ENCODE data around the gene RFX2. TPM values are rescaled to one million over a fixed set of nuclear protein-coding genes. Genes with fewer than 3 reads are reported as not detected.

RFX2 gene
- total RNA-seq, 1 experiment from 2014 or later = 13.7 TPM

GRCh38 chr19:6101291-6101825 lies 8.9 kb downstream of the RFX2 start:
- TF ChIP-seq CTCF (IDR thresholded peaks at IDR 0.05; ENCODE audit: unreplicated experiment) = no peak
- H3K27ac Mint-ChIP-seq (ENCODE audit: unreplicated experiment) = no peak overlapping the region
- DNase-seq = no peak
- H3K36me3 Mint-ChIP-seq (ENCODE audit: insufficient read depth, unreplicated experiment) = no peaks in the 10 kb centered on the region
- no TSS peak for BruUV-seq (replicated peaks)
- no peak overlapping the region for H3K4me3 Mint-ChIP-seq (ENCODE audit: low read depth, unreplicated experiment)
- H3K9me3 Mint-ChIP-seq (ENCODE audit: low read depth, unreplicated experiment) = no peaks in the 10 kb centered on the region
- peaks cover 17% of the 10 kb centered on the region for H3K4me1 Mint-ChIP-seq (ENCODE audit: low read depth, unreplicated experiment)
- CTCF ChIA-PET = no interaction called here
- H3K27me3 Mint-ChIP-seq (ENCODE audit: unreplicated experiment) = no peaks in the 10 kb centered on the region
- intact Hi-C loops (cut with micrococcal nuclease; ENCODE audit: unreplicated experiment) = no loop called here

GRCh38 chr19:6100284-6100915 lies 9.9 kb downstream of the RFX2 start:
- Mint-ChIP-seq H3K27ac (ENCODE audit: unreplicated experiment) (no peak overlapping the region), H3K4me3 (ENCODE audit: low read depth, unreplicated experiment) (no peak overlapping the region), H3K9me3 (ENCODE audit: low read depth, unreplicated experiment) (no peaks in the 10 kb centered on the region), H3K4me1 (ENCODE audit: low read depth, unreplicated experiment) (peaks cover 17% of the 10 kb centered on the region), H3K27me3 (ENCODE audit: unreplicated experiment) (no peaks in the 10 kb centered on the region), H3K36me3 (ENCODE audit: insufficient read depth, unreplicated experiment) (no peaks in the 10 kb centered on the region)
- no TSS peak for BruUV-seq (replicated peaks)
- no peak for DNase-seq
- TF ChIP-seq CTCF (IDR thresholded peaks at IDR 0.05; ENCODE audit: unreplicated experiment) = no peak
- intact Hi-C loops (cut with micrococcal nuclease; ENCODE audit: unreplicated experiment) = no loop called here
- CTCF ChIA-PET = no interaction called here

GRCh38 chr19:6099599-6099998 lies 10.7 kb downstream of the RFX2 start:
- DNase-seq = no peak
- Mint-ChIP-seq H3K9me3 (ENCODE audit: low read depth, unreplicated experiment) (no peaks in the 10 kb centered on the region), H3K27ac (ENCODE audit: unreplicated experiment) (no peak overlapping the region), H3K4me3 (ENCODE audit: low read depth, unreplicated experiment) (no peak overlapping the region), H3K36me3 (ENCODE audit: insufficient read depth, unreplicated experiment) (no peaks in the 10 kb centered on the region), H3K27me3 (ENCODE audit: unreplicated experiment) (no peaks in the 10 kb centered on the region), H3K4me1 (ENCODE audit: low read depth, unreplicated experiment) (peaks cover 17% of the 10 kb centered on the region)
- BruUV-seq (replicated peaks) = no TSS peak
- intact Hi-C loops (cut with micrococcal nuclease; ENCODE audit: unreplicated experiment) = no loop called here
- TF ChIP-seq CTCF (IDR thresholded peaks at IDR 0.05; ENCODE audit: unreplicated experiment) = no peak
- CTCF ChIA-PET = interaction anchor here (1.0 kb wide), 1 partner anchor 296 kb away, joined by 3 read pairs; no protein-coding TSS in a partner anchor

GRCh38 chr19:6099033-6099432 lies 11.3 kb downstream of the RFX2 start:
- Mint-ChIP-seq H3K9me3 (ENCODE audit: low read depth, unreplicated experiment) (no peaks in the 10 kb centered on the region), H3K27me3 (ENCODE audit: unreplicated experiment) (no peaks in the 10 kb centered on the region), H3K4me3 (ENCODE audit: low read depth, unreplicated experiment) (no peak overlapping the region), H3K4me1 (ENCODE audit: low read depth, unreplicated experiment) (peaks cover 17% of the 10 kb centered on the region), H3K27ac (ENCODE audit: unreplicated experiment) (no peak overlapping the region), H3K36me3 (ENCODE audit: insufficient read depth, unreplicated experiment) (no peaks in the 10 kb centered on the region)
- intact Hi-C loops (cut with micrococcal nuclease; ENCODE audit: unreplicated experiment) = no loop called here
- no peak for TF ChIP-seq CTCF (IDR thresholded peaks at IDR 0.05; ENCODE audit: unreplicated experiment)
- CTCF ChIA-PET = interaction anchor here (1.0 kb wide), 1 partner anchor 295 kb away, joined by 3 read pairs; no protein-coding TSS in a partner anchor
- BruUV-seq (replicated peaks) = no TSS peak
- DNase-seq = no peak

All from Calu3 (cell line).